ENCODE results near the gene PGM2L1.
A peak's percentile ranks its signal among the peaks of the same experiment; 100 is the strongest.
"Not testable (repeated sequence)": the region's sequence is repeated elsewhere in the genome, so short reads cannot be mapped to it uniquely, and the experiment has no call there.

PGM2L1 gene

GRCh38 chr11:74397501-74398243 lies 561 bp downstream of the PGM2L1 start:
- no peak for DNase-seq

DNA sequence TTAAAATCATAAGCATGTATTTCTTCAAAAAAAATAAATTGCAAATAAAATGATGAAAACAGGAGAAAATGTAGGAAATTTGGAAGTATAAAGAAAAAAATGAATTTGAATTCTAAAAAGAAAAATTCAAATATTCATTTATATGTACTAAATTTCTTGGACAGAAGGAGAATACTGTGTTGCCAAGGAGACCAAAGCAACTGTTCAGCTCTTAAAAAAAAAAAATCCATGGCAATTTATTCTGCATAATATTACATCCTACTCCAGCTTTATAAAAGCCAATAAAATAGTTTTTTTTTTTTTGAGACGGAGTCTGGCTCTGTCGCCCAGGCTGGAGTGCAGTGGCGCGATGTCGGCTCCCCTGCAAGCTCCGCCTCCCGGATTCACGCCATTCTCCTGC lies 6.0 kb downstream of the PGM2L1 start:
- no peak for DNase-seq

DNA sequence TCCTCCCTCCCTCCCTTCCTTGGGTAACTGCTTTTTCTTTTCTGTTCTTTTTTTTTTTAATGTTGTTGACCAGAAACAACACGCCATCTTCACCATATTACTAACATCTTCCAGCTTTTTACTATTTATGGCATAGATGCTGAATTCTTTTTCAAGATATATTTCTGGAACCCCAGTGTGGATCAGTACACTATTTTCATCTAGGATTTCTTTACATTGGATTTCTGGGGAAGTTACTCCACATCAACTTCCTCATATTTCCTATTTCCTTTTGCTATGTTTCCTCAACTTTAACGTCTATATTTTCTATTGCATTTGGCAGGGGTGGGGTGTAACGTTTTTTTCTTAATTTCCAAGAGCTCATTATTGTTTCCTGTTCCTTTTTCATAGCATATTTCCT lies 7.0 kb downstream of the PGM2L1 start:
- no peak for DNase-seq

DNA sequence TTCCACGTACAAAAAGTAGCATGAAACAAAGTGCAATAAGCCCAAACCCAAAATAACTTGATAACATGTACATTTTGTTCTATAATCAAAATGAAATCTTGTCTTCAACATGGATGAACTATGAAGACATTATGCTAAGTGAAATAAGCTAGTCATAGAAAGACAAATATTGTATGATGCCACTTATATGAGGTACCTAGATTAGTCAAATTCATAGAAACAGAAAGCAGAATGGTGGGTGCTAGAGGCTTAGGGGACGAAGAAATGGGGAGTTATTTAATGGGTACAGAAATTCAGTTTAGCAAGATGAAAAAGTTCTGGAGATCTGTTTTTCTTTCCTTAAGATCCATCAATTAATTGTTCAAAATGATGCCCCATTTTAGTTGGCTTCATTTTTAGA lies 7.5 kb downstream of the PGM2L1 start:
- DNase-seq: no peak

- DNase-seq: peak; percentile 28
Observed at GRCh38 chr11:74388678-74389327, 9.4 kb downstream of the PGM2L1 start.

- no peak for DNase-seq
Observed at GRCh38 chr11:74384641-74385040, 13.6 kb downstream of the PGM2L1 start.

DNA sequence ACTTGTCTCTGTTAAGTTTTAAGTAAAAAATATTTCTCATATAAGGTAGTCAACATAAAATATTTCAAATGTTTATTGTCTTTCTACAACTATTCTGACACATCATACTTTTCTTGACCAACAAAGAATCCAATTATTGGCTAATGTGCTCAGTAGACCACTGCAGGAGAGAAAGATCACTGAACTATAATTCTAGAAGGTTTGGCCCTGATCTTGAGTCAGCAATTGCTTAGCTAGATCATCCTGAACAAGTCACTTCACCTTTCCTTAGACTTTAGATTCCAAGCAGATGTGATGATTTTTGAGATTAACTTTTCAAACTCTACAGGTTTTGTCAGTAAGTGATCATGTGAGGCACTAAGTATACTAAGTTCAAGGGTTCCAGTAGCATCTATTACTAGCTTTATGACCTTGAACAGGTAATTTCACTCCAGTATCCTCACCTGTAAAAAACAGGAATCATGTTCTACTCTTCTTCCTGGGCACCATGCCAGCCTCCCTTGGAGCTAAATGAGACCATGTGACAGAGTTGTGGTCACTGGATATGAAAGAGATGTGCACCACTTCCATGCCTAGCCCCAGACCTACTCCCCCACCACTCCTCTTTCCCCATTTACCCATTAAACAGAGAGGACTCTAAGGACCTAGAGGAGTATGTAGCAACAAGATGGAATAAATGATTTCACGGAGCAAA lies 17.3 kb downstream of the PGM2L1 start:
- no peak for DNase-seq

- DNase-seq: no peak
Observed at GRCh38 chr11:74377689-74378088, 20.5 kb downstream of the PGM2L1 start.

GRCh38 chr11:74373382-74373781 lies 24.9 kb downstream of the PGM2L1 start:
- DNase-seq: no peak

- no peak for DNase-seq
Observed at GRCh38 chr11:74371269-74372052, 26.8 kb downstream of the PGM2L1 start.

- DNase-seq: no peak
Observed at GRCh38 chr11:74370123-74370522, 28.1 kb downstream of the PGM2L1 start.

DNA sequence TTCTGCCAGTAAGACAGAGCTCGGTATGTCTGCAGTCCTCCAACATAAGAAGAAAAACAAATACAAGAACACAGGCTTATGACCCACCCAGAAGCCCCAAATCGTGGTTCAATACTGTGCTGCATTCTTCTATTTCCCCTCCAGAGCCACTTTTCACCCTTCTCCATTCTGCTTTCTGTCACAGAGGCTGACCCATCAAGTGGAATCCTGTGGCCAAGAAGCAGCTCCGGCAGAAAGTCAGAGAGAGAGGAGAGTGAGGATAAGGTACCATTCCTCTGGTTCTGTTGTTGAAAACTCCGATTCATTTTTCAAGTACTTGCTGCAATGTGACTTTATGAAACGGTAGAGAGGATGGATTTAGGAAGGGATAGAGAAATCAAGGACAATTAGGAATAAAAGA lies 30.4 kb downstream of the PGM2L1 start:
- no peak for DNase-seq

DNA sequence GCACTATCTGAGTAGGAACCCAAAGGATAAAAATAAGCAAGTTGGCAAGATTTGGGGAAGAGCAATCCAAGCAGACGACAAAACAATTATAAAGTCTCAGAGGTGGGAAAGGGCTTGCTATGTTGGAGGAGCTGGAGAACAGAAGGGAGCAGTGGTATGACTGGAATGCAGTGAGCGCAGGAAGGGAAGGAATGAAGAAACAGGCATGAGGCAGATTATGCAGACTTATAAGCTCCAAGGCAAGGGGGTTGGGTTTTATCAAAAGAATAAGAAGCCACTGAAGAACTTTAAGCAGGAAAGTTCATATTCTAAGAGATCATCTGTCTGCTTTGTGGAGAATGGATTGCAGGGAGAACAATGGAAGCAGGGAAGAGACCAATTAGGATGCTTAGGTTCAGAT lies 31.7 kb downstream of the PGM2L1 start:
- DNase-seq: no peak

DNA sequence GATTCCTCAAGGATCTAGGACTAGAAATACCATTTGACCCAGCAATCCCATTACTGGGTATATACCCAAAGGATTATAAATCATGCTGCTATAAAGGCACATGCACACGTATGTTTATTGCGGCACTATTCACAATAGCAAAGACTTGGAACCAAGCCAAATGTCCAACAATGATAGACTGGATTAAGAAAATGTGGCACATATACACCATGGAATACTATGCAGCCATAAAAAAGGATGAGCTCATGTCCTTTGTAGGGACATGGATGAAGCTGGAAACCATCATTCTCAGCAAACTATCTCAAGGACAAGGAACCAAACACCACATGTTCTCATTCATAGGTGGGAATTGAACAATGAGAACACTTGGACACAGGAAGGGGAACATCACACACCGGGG lies 32.4 kb downstream of the PGM2L1 start:
- not testable (repeated sequence) for DNase-seq

DNA sequence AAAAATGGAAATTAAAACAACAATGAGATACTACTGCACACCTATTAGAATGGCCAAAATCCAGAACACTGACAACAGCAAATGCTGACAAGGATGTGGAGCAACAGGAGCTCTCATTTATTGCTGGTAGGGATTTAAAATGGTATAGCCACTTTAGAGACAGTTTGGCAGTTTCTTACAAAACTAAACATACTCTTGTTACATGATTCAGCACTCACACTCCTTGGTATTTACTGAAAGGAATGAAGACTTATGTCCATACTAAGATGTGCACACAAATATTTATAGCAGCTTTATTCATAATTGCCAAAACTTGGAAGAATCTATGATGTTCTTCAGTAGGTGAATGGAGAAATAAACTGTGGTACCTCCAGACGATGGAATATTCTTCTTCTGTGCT lies 40.8 kb downstream of the PGM2L1 start:
- no peak for DNase-seq

DNA sequence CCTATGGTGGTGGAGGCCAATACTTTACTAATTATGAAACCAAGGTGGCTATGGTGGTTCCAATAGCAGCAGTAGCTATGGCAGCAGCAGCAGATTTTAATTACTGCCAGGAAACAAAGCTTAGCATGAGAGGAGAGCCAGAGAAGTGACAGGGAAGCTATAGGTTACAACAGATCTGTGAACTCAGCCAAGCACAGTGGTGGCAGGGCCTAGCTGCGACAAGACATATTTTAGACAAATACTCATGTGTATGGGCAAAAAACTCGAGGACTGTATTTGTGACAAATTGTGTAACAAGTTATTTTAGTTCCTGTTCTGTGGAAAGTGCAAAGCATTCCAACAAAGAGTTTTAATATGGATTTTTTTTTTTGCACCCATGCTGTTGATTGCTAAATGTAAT lies 42.6 kb downstream of the PGM2L1 start:
- DNase-seq: no peak

DNA sequence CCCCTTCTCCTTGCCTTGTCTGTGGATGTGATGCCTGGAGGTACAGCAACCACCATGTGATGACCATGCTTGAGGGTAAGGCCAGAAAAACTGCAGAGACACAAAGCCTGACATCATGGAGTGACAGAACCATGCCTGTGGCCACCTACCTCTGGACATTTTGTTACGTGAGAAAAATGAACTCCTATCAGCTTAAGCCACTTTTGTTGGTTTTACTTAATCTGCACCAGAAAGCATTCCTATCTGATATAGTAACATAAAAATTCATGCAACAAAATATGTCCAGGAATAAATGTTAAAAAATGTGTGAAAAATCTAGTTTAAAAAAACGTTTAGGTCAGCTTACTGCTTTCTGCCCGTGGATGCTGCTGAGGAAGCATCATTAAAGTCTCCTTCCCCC lies 44.2 kb downstream of the PGM2L1 start:
- DNase-seq: no peak

DNA sequence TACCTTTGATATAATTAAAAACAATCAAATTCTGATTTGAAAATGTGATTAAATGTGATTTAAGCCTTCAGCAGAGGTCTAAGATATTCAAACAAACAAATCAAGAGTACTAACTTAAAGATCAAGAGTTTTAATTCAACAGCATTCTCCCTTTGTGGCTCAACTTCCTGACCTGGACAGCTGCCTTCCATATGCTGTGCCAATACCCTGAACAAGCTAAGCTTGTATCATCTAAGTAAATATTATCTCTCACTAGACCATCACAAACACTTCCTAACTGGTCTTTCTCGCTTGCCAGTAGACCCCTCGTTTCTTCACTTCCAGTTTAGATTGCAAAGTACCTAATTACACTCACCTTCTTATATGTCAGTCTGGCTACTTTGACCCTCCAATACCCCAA lies 50.9 kb downstream of the PGM2L1 start:
- no peak for DNase-seq

GRCh38 chr11:74345420-74345819 lies 52.8 kb downstream of the PGM2L1 start:
- no peak for DNase-seq

DNA sequence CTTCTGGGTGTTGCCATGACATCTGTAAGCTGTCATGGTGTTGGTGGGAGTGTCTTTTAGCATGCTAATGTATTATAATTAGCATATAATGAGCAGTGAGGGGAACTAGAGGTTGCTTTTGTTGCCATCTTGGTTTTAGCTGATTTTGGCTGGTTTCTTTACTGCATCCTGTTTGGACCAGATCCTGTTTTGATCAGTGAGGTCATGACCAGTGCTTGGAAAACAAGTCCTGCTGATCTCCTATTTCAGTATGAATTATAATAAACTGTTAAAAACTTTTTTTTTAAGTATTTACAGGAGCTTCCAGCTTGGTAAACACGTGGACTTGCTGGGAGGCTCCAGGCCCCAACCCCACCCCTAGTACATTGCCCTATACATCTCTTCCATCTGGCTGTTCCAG lies 56.3 kb downstream of the PGM2L1 start:
- no peak for DNase-seq

DNA sequence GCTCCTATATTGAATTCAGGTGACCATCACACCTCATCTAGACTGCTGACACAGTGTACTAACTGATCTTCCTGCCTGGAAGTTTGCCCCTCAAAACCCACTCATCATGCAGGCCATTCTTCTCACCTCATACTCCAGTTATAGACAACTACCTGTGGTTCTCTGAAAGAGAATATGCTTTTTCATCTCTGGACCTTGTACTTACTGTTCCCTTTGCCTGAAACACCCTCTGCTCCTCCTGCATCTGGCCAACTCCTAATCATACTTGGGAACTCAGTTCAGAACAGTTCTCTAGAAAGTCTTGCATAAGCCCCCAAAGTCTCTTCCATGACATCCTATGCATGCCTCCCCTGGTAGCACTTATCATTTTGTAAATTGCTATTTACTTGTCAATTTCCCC lies 58.6 kb downstream of the PGM2L1 start:
- DNase-seq: no peak

GRCh38 chr11:74338963-74339362 lies 59.3 kb downstream of the PGM2L1 start:
- no peak for DNase-seq

DNA sequence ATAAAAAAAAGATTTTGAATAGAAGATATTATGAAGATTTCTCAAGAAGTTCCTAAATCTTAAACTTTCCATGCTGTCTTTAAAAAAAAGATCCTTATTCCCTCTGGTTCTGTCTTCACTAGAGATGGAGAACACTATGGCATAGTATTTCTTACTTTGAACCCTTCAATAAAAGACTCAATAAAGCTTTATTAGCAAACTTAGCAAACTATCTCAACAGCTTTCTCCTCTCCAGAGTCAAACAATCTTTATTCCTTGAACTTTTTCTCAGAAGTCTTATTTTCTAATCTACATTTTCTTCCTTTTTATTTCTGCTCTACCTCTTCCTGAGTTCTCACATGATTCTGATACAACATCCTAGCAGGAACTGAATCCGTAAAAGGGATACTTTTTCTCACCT lies 65.0 kb downstream of the PGM2L1 start:
- no peak for DNase-seq

All from NK-92 treated with Interleukin-12 subunit alpha and Interleukin-12 subunit beta, amount 100 ng/mL, for 24 hours (cell line).